Measurements from ENCODE around the gene LMAN1. TPM values are rescaled to one million over a fixed set of nuclear protein-coding genes. Genes with fewer than 3 reads are reported as not detected.
A peak's percentile ranks its signal among the peaks of the same experiment; 100 is the strongest.

Gene LMAN1
- total and polyA plus RNA-seq, 2 of the 13 experiments (the other 11 are each of a cell fraction or from before 2014, with no cell fraction given): 127 to 131 TPM

- TF ChIP-seq ZNF318 (CRISPR knock-in tag; IDR thresholded peaks at IDR 0.05): no peak
- peak; percentile 87; the same call in 1 of the 2 replicates for TF ChIP-seq ZNF564 (CRISPR knock-in tag; IDR thresholded peaks at IDR 0.05)
- no peak for TF ChIP-seq FOXJ3 (CRISPR knock-in tag; IDR thresholded peaks at IDR 0.05; ENCODE audit: borderline replicate concordance)
- peak; percentile 18; the same call in 1 of the 2 replicates for TF ChIP-seq ETV5 (CRISPR knock-in tag; IDR thresholded peaks at IDR 0.05; ENCODE audit: borderline replicate concordance)
- no peak for TF ChIP-seq ZNF160 (CRISPR knock-in tag; IDR thresholded peaks at IDR 0.05)
- peak; percentile 58; the same call in 1 of the 2 replicates for TF ChIP-seq SNAPC2 (CRISPR knock-in tag; IDR thresholded peaks at IDR 0.05)
- TF ChIP-seq FOXP4 (CRISPR knock-in tag; IDR thresholded peaks at IDR 0.05): no peak
- TF ChIP-seq NFE2L1 (CRISPR knock-in tag; IDR thresholded peaks at IDR 0.05; ENCODE audit: borderline replicate concordance): no peak
- peak; percentile 80 for TF ChIP-seq RXRA (CRISPR knock-in tag; IDR thresholded peaks at IDR 0.05)
- TF ChIP-seq MEF2D (CRISPR knock-in tag; IDR thresholded peaks at IDR 0.05): peak; percentile 62
- TF ChIP-seq ZNF713 (CRISPR knock-in tag; IDR thresholded peaks at IDR 0.05): no peak
- TF ChIP-seq ZNF224 (CRISPR knock-in tag; IDR thresholded peaks at IDR 0.05): peak; percentile 73; the same call in 1 of the 2 replicates
- peak; percentile 49; the same call in 1 of the 2 replicates for TF ChIP-seq SALL2 (CRISPR knock-in tag; IDR thresholded peaks at IDR 0.05)
- TF ChIP-seq KDM6A (CRISPR knock-in tag; IDR thresholded peaks at IDR 0.05; ENCODE audit: low read depth): peak; percentile 23; the same call in 1 of the 2 replicates
- peak; percentile 83; the same call in 1 of the 2 replicates for TF ChIP-seq ZNF772 (CRISPR knock-in tag; IDR thresholded peaks at IDR 0.05)
- TF ChIP-seq ZKSCAN1 (IDR thresholded peaks at IDR 0.05; ENCODE audit: low read length): no peak
- TF ChIP-seq GPBP1L1 (CRISPR knock-in tag; IDR thresholded peaks at IDR 0.05): no peak
These were observed at the start of gene LMAN1 (continued) for GRCh38 chr18:59358712-59359575.
